ENCODE measurements around the gene DRD2.

DRD2 gene

DNA sequence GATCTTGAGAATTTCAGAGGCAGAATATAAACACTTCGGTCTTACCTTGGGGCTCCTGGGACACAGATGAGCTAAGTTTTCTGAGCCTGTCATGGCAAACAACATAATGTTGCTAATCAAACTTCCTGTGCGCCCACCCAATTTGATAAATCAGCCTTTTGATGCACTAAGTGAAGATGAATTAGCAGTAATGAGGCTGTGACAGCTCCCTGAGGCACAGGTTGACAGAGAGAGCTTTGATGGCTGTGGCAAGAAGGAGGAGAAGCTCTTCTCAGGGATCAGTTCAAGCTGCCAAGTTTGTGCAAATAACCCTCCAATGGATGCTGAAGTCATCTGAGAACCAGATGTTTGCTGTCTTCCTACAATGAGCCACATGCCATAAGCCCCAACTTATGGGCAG is 34.4 kb downstream of the DRD2 start:
- DNase-seq = no peak

DNA sequence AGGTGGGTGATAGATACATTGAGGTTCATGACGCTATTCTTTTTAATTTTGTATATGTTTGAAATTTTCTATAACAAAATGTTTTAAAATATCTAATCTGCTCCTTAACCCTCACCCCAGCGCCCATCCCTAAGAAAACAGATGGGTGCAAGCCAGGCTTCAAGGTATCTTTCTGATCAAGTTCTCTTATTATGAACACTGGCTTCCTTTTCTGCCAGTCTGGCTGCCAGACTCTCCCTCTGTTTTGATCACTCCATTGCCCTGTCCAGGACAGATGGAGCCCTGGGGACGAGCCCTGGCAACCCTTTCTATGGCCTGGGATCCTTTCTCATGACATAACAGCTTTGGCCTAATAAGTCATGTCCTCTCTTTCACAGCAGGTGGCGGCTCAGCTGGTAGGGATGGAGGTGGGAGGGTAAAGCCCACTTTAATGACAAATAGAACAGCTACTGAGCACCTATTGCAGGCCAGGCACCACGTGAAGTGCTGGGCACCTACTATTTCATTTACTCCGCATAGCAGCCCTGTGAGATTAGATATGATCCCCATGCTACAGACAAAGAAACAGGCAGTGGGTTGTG is 38.4 kb downstream of the DRD2 start:
- no peak for DNase-seq

- no peak for DNase-seq
Observed at GRCh38 chr11:113435190-113435968, 39.8 kb downstream of the DRD2 start.

DNA sequence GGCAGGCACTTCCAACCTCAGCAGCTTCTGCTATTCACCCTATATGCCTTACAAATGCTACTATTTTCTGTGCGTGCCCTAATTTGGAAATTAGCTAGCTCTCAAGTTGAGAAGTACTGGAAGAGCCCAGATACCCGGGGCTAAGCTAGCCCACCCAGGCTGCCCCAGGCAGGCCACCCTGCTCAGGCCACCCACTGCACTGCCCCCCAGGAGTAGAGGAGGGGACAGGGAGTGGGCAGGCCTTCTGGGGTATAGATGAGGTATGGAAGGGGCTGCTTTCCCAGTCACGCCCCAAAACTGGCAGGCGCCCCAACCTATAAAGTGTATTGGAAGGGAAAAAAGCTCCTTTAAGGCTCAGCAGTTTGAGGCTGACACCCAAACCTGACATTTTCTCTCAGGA is 43.5 kb downstream of the DRD2 start:
- no peak for DNase-seq

GRCh38 chr11:113426686-113427085 is 48.5 kb downstream of the DRD2 start:
- no peak for DNase-seq

DNA sequence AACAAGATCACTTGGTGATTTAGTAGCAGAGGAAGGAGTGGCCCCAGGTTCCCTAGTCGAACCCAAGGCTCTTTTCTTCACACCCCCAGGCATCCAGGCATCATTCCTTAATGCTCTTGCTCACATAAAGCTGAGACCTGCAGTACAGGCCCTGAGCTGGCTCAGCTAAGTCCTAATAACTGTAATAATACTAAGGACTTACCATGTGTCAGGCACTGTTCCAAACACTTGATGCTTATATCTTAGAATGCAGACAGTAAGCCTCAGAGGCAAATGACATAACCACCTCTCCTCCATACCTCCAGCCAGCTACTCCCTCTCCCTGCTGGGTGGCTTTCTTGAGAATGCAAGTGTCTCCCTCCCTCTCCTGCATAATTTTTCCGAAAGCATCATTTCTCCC is 54.4 kb downstream of the DRD2 start:
- DNase-seq = no peak

- peak; percentile 6 for DNase-seq
Observed at GRCh38 chr11:113419454-113420003, 55.7 kb downstream of the DRD2 start.

DNA sequence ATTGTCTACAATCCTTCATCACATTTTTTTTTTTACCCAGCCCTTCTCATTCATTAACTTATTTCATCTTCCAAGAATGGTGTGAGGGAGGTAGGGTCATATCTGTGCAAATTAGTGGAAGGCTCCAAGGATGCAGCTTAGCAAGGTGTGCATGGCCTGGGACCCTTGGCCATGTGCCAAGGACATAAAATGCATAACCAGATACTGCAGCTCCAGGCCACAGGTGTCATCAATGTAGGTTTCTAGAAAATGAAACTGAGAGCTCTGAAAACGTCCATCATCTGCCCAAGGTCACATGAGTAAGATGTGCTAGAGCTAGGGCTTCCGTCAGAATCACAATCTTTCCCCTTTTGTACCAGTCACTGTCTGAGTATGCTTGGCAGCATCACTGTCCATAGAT is 57.8 kb downstream of the DRD2 start:
- DNase-seq = no peak

- DNase-seq = no peak
Observed at GRCh38 chr11:113415343-113415742, 59.9 kb downstream of the DRD2 start.

GRCh38 chr11:113412675-113413074 is 62.5 kb downstream of the DRD2 start:
- no peak for DNase-seq

DNA sequence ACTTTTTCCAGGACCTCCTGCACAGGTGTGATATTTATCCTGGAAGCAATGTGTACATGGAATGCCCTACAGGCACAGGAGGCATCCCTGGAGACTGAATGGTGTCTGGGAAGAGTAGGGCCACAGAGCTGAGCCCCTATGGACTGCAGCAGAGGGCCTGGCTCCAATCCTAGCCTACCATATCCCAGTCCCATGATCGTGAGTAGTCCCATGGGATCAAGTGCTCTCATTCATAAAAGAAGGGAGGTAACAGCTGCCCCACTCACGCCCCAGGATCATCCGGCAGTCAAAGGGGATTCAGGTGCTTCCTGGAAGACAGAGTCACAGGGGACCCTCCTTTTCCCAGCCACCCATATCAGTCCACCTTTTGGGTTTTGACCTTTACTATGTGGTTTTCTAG is 63.7 kb downstream of the DRD2 start:
- no peak for DNase-seq

- no peak for DNase-seq
Observed at GRCh38 chr11:113410414-113411135, 64.6 kb downstream of the DRD2 start.

DNA sequence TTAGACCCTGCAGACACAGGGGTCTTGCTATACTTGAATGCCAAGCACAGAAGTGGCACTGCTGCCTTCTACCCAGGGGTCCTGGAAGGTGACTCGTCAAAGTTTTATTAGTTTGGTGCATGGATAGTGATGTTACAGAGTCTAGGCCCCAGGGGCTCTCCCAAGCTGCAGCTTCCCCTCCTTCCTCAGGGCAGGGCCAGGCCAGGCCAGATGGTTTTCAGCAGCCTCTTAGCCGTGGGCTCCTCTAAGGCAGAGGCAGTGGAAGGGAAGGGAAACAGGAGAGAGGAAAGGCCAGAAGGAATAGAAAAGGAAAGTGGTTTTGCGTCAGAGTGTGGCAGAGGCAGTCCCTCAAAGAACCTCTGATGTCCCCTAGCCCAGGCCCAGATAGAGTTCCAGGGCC is 65.7 kb downstream of the DRD2 start:
- DNase-seq = no peak

DNA sequence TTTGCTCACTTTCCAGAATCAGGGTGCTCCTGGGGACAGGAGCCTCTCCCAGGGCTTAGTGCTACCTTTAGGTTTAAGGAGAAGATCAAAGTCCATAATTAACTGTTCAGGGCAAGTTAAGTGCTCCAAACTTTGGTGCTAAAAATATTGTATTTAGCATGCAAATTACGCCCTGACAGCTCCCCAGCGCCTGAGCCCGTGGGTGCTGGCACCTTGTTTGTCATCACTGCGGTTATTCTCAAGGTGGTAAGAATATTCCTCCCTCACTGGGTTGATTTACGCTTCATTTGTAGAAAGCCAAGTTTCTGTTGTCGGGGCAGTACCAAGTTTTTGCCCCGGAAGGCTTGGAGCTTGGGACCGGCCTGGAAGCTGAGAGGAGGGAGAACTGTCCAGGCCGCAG is 66.3 kb downstream of the DRD2 start:
- no peak for DNase-seq

GRCh38 chr11:113408206-113408605 is 67.0 kb downstream of the DRD2 start:
- no peak for DNase-seq

GRCh38 chr11:113407163-113407562 is 68.0 kb downstream of the DRD2 start:
- no peak for DNase-seq

DNA sequence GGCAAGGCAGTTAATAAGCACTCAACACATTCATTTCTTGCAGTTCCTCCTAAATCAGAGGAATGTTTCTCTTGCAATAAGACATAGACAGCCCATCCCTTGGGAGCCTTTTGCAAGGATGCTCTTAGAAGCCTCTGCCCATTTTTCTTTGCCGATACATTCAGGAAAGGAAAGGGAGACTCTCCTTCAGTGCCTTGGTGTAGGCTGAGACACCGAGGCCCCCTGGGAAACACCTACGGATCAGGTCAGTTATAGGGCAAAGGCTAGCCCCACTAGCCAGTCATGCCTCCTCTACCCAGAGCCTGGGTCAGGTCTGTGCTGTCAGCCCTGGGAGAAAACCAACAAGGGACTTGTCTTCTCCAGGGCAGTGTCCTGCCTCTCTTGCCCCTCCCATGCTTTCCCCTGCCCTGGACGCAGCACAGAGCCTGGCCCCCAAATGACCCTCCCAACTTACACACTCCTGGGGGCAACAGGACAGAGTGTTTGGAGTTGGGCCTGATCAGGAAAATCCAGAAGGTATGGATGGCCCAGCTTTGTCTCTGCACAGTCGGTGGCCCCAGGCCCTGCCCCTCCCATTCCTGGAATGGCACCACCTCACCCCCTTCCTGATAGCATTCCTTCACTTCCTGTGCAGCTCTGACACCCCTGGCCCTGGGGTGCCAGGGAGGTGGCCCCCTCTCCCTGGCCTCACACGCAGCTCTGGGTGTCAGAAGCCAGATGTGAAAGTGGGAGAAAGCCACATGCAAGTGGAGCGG is 69.3 kb downstream of the DRD2 start:
- DNase-seq = no peak

- DNase-seq = no peak
Observed at GRCh38 chr11:113404859-113405430, 70.3 kb downstream of the DRD2 start.

- peak; percentile 48 for DNase-seq
Observed at GRCh38 chr11:113401718-113402117, 73.5 kb downstream of the DRD2 start.

- DNase-seq = no peak
Observed at GRCh38 chr11:113400631-113401230, 74.5 kb downstream of the DRD2 start.

DNA sequence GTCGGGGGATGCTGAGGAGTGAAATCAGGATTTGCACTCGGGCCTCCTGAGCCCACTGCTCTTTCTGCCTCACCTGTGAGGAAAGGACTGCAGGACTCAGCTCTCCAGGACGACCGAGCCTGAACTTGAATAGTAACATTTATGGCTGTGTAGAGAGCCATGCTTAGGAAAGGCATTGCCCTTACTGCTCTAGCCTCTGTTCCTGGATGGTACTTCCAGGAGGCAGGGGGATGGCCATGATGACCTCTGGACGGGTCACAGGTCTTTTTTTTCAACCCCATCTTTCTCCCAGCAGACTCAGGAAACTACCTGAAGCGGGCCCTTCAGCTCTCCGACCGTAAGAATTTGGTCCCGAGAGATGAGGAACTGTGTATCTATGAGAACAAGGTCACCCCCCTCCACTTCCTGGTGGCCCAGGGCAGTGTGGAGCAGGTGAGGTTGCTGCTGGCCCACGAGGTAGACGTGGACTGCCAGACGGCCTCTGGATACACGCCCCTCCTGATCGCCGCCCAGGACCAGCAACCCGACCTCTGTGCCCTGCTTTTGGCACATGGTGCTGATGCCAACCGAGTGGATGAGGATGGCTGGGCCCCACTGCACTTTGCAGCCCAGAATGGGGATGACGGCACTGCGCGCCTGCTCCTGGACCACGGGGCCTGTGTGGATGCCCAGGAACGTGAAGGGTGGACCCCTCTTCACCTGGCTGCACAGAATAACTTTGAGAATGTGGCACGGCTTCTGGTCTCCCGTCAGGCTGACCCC is 76.3 kb downstream of the DRD2 start:
- DNase-seq = no peak

DNA sequence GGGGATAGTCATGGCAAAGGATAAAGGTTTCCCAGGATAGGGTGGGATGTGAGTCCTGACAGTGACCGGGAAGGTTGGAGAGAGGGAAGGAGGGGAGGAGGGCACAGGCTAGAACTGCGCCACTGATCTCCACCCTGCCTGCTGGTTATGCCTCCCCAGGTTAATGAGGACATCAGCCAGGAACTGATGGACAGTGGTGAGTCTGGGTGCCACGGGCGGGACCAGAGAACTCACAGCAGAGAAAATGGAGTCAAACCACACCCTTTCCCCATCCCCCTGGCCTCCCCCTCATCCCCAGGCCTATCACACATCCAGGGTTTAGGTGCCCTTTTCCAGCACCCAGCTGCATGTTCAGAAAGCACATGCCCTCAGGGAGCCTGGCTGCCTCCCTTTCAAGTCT is 77.4 kb downstream of the DRD2 start:
- DNase-seq = no peak
